Testis (tissue), 2 donors: ENCODE measurements around the gene KDM1A.

Experiments used
- CTCF ChIP-seq, 3 experiments: fragments of 450-650 bp in 2 of 3; fragments of 200-600 bp in 1 of 3; sonication (generic) in 1 of 3; IDR thresholded peaks; one replicate each; pipeline ENCODE4 v1.5.1; 2016 to 2019; ENCODE audit warnings: antibody characterized with exemption in 3 of 3, mild to moderate bottlenecking in 2 of 3, moderate library complexity in 1 of 3
- POLR2A ChIP-seq: fragments of 450-650 bp; IDR thresholded peaks from one replicate; pipeline ENCODE4 v1.6.1; 2017; ENCODE audit warnings: antibody characterized with exemption, mild to moderate bottlenecking, moderate library complexity

GRCh38 chr1:23126200-23126599 is 106.9 kb downstream of the KDM1A start:
- TF ChIP-seq CTCF (IDR thresholded peaks at IDR 0.05), result no peak
- TF ChIP-seq POLR2A, result no peak
